ENCODE data around the gene MYO5A.

- TF ChIP-seq CTCF (IDR thresholded peaks at IDR 0.05) (no peak), POLR2A (IDR thresholded peaks at IDR 0.05) (no peak)
These were observed 89.2 kb downstream of the MYO5A start for GRCh38 chr15:52439470-52439869.

Measured in Peyer's patch (tissue), 4 donors.